ENCODE measurements around the gene CELSR1. TPM values are rescaled to one million over a fixed set of nuclear protein-coding genes. Genes with fewer than 3 reads are reported as not detected.

CELSR1 gene
- total and polyA plus RNA-seq, 8 donors: 24.6 to 59.8 (median 33.3) TPM

- TF ChIP-seq CTCF (IDR thresholded peaks at IDR 0.05): no peak
- Histone ChIP-seq H3K9me3 (no peaks in the 10 kb centered on the region), H3K27ac (no peak overlapping the region), H3K36me3 (peaks cover 0 to 6% of the 10 kb centered on the region in 2 donors), H3K4me3 (no peak overlapping the region), H3K4me1 (peaks cover 0 to 3% of the 10 kb centered on the region in 2 donors), H3K27me3 (no peaks in the 10 kb centered on the region)
- intact Hi-C loops (cut with DNase I): no loop called here
- peak in 1 of 4 donors; percentile 61 for DNase-seq
- peak; percentile 36 for ATAC-seq
Observed at GRCh38 chr22:46439576-46440465, 97.6 kb downstream of the CELSR1 start.

- TF ChIP-seq CTCF (IDR thresholded peaks at IDR 0.05): no peak
- Histone ChIP-seq H3K27me3 (no peaks in the 10 kb centered on the region), H3K27ac (no peak overlapping the region), H3K4me3 (no peak overlapping the region), H3K9me3 (no peaks in the 10 kb centered on the region), H3K4me1 (peaks cover 0 to 3% of the 10 kb centered on the region in 2 donors), H3K36me3 (peaks cover 0 to 6% of the 10 kb centered on the region in 2 donors)
- intact Hi-C loops (cut with DNase I): no loop called here
- ATAC-seq (no peak), DNase-seq (peak in 1 of 4 donors; percentile 67)
Observed at GRCh38 chr22:46439111-46439510, 98.3 kb downstream of the CELSR1 start.

DNA sequence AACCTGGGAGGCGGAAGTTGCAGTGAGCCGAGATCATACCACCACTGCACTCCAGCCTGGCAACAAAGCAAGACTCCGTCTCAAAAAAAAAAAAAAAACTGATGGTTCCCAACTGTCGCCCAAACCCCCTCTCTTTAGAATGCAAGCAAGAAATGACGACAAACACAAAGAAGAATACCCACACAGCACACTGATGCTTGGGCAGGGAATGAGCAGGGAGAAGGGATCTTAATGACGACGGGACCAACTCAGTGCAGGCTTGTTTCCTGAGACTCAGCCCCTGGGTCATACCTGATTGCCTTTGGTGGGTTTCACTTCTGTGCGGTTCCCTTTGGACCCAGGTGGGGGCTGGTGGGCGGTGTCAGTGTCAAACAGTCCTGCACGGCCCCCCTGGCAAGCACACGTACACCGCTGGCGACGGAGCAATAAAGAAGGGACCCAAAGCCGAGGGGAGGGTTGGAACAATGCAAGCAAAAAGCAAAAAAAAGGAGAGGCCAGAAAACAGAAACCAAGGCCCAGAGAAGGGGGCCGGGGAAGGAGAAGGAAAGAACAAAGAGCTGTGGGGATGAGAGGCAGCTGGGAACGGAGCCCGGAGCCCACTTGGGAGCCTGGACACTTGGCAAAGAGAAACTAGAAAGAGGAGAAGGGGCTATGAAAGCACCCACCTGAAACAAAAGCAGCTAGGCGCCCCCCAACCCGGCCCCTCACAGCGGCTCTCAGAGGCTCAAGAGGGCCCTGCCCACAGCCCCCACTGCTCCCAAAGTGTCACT, 99.6 kb downstream of the CELSR1 start:
- Histone ChIP-seq H3K27ac (no peak overlapping the region), H3K36me3 (peaks cover 0 to 6% of the 10 kb centered on the region in 2 donors), H3K9me3 (no peaks in the 10 kb centered on the region), H3K27me3 (no peaks in the 10 kb centered on the region), H3K4me1 (peaks cover 0 to 2% of the 10 kb centered on the region in 2 donors), H3K4me3 (no peak overlapping the region)
- ATAC-seq (no peak), DNase-seq (peak in 2 of 4 donors; percentile 45 to 62)
- intact Hi-C loops (cut with DNase I): no loop called here
- no peak for TF ChIP-seq CTCF (IDR thresholded peaks at IDR 0.05)

DNA sequence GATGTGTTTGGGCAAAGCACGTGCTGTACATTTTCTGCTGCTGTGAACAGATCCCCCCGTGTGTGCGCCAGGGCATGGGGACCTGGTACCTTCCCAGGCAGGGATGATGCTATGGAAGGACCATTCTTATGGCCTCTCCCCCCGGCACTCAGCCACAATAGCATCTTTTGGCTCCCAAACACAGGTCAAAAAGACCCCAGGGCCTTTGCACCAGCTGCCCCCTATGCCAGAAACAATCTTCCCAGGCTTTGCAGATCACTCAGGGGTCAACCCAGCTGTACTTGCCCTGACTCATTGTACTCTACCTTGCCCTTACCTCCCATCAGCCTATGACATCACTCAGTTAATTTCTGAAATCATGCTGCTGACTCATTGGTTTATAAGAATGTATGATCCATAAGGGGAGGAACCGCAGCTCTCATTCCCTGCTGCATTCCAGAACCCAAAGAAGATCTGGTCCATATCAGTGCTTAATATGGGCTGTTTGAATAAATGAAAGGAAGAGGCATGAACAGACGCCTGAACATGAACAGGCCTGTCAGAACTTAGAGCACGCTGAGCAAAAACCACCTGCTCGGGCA, 100.7 kb downstream of the CELSR1 start:
- H3K9me3 ChIP-seq: no peaks in the 10 kb centered on the region
- H3K27me3 ChIP-seq: no peaks in the 10 kb centered on the region
- ATAC-seq: no peak
- intact Hi-C loops (cut with DNase I): no loop called here
- no peak overlapping the region for H3K4me3 ChIP-seq
- DNase-seq: no peak
- peaks cover 0 to 11% of the 10 kb centered on the region in 2 donors for H3K4me1 ChIP-seq
- H3K27ac ChIP-seq: no peak overlapping the region
- H3K36me3 ChIP-seq: peaks cover 0 to 6% of the 10 kb centered on the region in 2 donors
- no peak for TF ChIP-seq CTCF (IDR thresholded peaks at IDR 0.05)

All from left lung (tissue), 10 donors.